GM18520 (cell line): ENCODE measurements around the gene METTL1.
"Not testable (repeated sequence)": the region's sequence is repeated elsewhere in the genome, so short reads cannot be mapped to it uniquely, and the experiment has no call there.

ENCODE experiments used
- ATAC-seq: cut with Tn5 transposase; IDR thresholded peaks from one replicate; pipeline ENCODE4 v1.9.1; 2021; ENCODE audit not compliant: unreplicated experiment

METTL1 gene

GRCh38 chr12:57726151-57726883, 45.6 kb downstream of the METTL1 start:
- no peak for ATAC-seq

- no peak for ATAC-seq
These were observed 46.1 kb downstream of the METTL1 start for GRCh38 chr12:57725851-57726150.

- ATAC-seq = no peak
These were observed 46.8 kb downstream of the METTL1 start for GRCh38 chr12:57724936-57725740.

- ATAC-seq = no peak
These were observed 47.6 kb downstream of the METTL1 start for GRCh38 chr12:57724003-57724935.

GRCh38 chr12:57723630-57723962, 48.3 kb downstream of the METTL1 start:
- no peak for ATAC-seq

- ATAC-seq = no peak
These were observed 48.9 kb downstream of the METTL1 start for GRCh38 chr12:57722716-57723629.

GRCh38 chr12:57721846-57722608, 49.9 kb downstream of the METTL1 start:
- ATAC-seq = not testable (repeated sequence)

GRCh38 chr12:57720606-57721595, 51.0 kb downstream of the METTL1 start:
- ATAC-seq = no peak

- no peak for ATAC-seq
These were observed 51.9 kb downstream of the METTL1 start for GRCh38 chr12:57719777-57720605.

GRCh38 chr12:57718641-57719528, 53.0 kb downstream of the METTL1 start:
- no peak for ATAC-seq
